Activated naive CD8-positive, alpha-beta T cell treated with anti-CD3 and anti-CD28 coated beads, Interleukin-2, amount 50 U/mL, for 24 hours (primary cell): ENCODE results near the gene MRPS10.
"Not testable (repeated sequence)": the region's sequence is repeated elsewhere in the genome, so short reads cannot be mapped to it uniquely, and the experiment has no call there.

Experiments used
- ATAC-seq: fragments of 150-1000 bp; cut with Tn5 transposase; one replicate; pipeline ENCODE4 v1.10.0; 2021
- DNase-seq: peaks from one replicate; pipeline ENCODE4 v3.0.0; 2021
- H3K27ac Mint-ChIP-seq: one replicate; pipeline ENCODE4 v1.8.0; 2021; ENCODE audit warnings: mild to moderate bottlenecking, mixed read lengths
- H3K27me3 Mint-ChIP-seq: one replicate; pipeline ENCODE4 v1.8.0; 2021; ENCODE audit warnings: mixed read lengths
- H3K36me3 Mint-ChIP-seq: one replicate; pipeline ENCODE4 v1.8.0; 2021; ENCODE audit warnings: low read depth, mixed read lengths
- H3K4me1 Mint-ChIP-seq: one replicate; pipeline ENCODE4 v1.8.0; 2021; ENCODE audit warnings: mixed read lengths
- H3K4me3 Mint-ChIP-seq: one replicate; pipeline ENCODE4 v1.8.0; 2021; ENCODE audit warnings: mild to moderate bottlenecking, moderate library complexity, mixed read lengths
- H3K9me3 Mint-ChIP-seq: one replicate; pipeline ENCODE4 v1.8.0; 2021; ENCODE audit warnings: mixed read lengths

Gene MRPS10

DNA sequence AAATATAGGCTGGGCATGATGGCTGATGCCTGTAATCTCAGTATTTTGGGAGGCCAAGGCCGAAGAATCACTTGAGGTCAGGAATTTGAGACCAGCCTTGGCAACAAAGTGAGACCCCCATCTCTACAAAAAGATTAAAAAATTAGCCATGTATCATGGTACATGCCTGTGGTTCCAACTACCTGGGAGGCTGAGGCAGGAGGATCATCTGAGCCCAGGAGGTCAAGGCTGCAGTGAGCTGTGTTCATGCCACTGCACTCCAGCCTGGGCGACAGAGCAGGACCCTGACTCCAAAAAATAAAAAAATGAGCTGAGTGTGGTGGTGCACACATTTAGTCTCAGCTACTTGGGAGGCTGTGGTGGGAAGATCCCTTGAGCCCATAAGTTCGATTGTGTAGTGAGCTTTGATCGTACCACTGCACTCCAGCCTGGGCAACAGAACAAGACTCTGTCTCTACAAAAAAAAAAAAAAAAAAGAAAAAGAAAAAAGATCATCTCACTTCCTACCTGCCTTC, 12.8 kb downstream of the MRPS10 start:
- no peak overlapping the region for H3K4me3 Mint-ChIP-seq
- no peaks in the 10 kb centered on the region for H3K9me3 Mint-ChIP-seq
- no peak overlapping the region for H3K27ac Mint-ChIP-seq
- peaks cover 32% of the 10 kb centered on the region for H3K36me3 Mint-ChIP-seq
- H3K4me1 Mint-ChIP-seq = peaks cover 7% of the 10 kb centered on the region
- DNase-seq = no peak
- H3K27me3 Mint-ChIP-seq = no peaks in the 10 kb centered on the region
- no peak for ATAC-seq

GRCh38 chr6:42203183-42203582, 14.5 kb downstream of the MRPS10 start:
- ATAC-seq = no peak
- H3K27me3 Mint-ChIP-seq = no peaks in the 10 kb centered on the region
- no peaks in the 10 kb centered on the region for H3K9me3 Mint-ChIP-seq
- peaks cover 21% of the 10 kb centered on the region for H3K36me3 Mint-ChIP-seq
- no peak overlapping the region for H3K4me3 Mint-ChIP-seq
- no peak for DNase-seq
- peaks cover 5% of the 10 kb centered on the region for H3K4me1 Mint-ChIP-seq
- no peak overlapping the region for H3K27ac Mint-ChIP-seq

DNA sequence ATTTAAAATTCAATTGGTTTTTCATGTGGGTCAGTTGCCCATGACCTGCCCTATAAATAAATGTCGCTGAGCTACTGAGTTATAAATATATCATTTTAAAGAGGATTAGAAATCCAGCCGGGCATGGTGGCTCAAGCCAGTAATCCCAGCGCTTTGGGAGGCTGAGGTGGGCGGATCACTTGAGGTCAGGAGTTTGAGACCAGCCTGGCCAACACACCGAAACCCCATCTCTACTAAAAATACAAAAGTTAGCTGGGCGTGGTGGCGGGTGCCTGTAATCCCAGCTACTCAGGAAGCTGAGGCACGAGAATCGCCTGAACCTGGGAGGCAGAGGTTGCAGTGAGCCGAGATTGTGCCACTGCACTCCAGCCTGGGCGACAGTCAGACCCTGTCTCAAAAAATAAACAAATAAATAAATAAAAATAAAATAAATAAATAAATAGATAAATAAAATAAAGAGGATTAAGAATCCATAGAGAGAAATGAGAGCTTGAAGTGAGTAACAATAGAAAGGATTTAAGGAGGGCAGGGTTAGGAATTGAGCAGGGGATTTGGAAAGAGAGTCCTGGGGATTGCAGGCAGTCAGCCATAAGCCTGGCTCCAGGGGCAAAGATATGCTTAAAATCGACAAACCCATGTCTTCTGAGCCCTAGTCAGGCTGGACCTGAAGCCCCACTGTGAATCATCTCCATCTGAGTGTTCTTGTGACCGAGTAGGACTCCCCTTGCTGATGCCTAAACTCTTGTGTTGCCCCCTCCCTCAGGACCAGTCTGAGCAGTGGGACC, 15.3 kb downstream of the MRPS10 start:
- not testable (repeated sequence) for H3K27me3 Mint-ChIP-seq, DNase-seq, ATAC-seq, H3K4me3 Mint-ChIP-seq, H3K27ac Mint-ChIP-seq, H3K4me1 Mint-ChIP-seq, H3K9me3 Mint-ChIP-seq
- H3K36me3 Mint-ChIP-seq = peaks cover 14% of the 10 kb centered on the region

GRCh38 chr6:42201382-42201781, 16.3 kb downstream of the MRPS10 start:
- Mint-ChIP-seq H3K27ac (no peak overlapping the region), H3K9me3 (no peaks in the 10 kb centered on the region), H3K36me3 (peaks cover 14% of the 10 kb centered on the region), H3K4me3 (no peak overlapping the region), H3K27me3 (no peaks in the 10 kb centered on the region), H3K4me1 (peaks cover 2% of the 10 kb centered on the region)
- ATAC-seq = no peak
- DNase-seq = no peak

DNA sequence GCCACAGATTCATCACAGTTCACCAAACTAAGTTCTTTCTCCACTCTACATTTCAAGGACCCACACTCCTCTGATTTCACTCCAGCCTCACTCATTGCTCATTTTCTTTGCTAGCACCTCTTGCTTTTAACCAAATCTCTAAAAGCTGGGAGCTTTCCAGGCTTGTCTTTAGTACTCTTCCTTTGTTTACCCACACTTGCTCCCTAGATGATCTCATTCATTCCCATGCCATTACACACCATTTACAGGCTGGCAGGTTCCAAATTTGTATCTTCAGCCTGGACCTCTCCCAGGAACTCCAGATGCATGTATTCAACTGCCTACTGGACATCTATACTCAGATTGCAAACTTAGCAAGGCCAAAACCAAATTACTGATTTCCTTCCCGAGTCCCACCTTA, 17.6 kb downstream of the MRPS10 start:
- peaks cover 14% of the 10 kb centered on the region for H3K36me3 Mint-ChIP-seq
- no peak for DNase-seq
- no peak overlapping the region for H3K27ac Mint-ChIP-seq
- no peaks in the 10 kb centered on the region for H3K27me3 Mint-ChIP-seq
- no peaks in the 10 kb centered on the region for H3K9me3 Mint-ChIP-seq
- ATAC-seq = no peak
- peaks cover 2% of the 10 kb centered on the region for H3K4me1 Mint-ChIP-seq
- H3K4me3 Mint-ChIP-seq = no peak overlapping the region

DNA sequence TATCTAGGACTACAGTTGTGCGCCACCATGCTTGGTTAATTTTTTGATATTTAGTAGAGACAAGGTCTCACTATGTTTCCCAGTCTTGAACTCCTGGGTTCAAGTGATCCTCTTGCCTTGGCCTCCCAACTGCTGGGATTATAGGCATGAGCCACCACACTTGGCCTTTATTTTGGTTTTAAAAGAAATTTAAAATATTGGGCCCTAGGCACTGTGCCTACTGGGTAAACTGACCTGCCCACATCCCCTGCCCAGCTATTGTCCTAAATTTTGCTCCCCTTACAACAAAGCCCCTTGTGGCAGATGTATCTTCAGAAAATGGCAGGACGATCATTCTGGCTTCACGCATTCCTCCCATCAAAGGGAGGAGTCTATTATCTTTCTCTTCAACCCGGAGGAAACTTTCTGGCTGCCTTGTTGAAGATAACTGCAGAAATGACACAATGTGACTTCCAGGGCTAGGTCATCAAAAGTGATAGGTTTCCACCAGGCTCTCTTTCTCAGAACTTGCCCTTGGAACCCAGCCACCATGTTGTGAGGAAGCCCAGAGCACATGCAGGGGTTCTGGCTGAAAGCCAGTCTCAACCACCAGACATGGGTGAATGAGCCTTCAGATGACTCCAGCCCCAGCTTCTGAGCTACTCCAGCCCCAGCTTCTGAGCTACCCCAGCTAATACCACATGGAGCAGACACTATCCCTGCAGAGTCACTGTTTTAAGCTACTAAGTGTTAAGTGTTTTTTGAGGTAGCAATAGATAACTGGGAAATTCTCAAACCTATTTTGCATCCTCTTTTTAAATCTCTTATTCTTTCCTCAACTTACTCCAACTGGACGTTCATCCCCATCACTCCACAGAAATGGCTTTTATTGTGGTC, 18.3 kb downstream of the MRPS10 start:
- no peaks in the 10 kb centered on the region for H3K9me3 Mint-ChIP-seq
- no peaks in the 10 kb centered on the region for H3K27me3 Mint-ChIP-seq
- peaks cover 2% of the 10 kb centered on the region for H3K4me1 Mint-ChIP-seq
- no peak for ATAC-seq
- peak overlapping the region; percentile 4 for H3K27ac Mint-ChIP-seq
- no peak for DNase-seq
- no peak overlapping the region for H3K4me3 Mint-ChIP-seq
- H3K36me3 Mint-ChIP-seq = peaks cover 11% of the 10 kb centered on the region

DNA sequence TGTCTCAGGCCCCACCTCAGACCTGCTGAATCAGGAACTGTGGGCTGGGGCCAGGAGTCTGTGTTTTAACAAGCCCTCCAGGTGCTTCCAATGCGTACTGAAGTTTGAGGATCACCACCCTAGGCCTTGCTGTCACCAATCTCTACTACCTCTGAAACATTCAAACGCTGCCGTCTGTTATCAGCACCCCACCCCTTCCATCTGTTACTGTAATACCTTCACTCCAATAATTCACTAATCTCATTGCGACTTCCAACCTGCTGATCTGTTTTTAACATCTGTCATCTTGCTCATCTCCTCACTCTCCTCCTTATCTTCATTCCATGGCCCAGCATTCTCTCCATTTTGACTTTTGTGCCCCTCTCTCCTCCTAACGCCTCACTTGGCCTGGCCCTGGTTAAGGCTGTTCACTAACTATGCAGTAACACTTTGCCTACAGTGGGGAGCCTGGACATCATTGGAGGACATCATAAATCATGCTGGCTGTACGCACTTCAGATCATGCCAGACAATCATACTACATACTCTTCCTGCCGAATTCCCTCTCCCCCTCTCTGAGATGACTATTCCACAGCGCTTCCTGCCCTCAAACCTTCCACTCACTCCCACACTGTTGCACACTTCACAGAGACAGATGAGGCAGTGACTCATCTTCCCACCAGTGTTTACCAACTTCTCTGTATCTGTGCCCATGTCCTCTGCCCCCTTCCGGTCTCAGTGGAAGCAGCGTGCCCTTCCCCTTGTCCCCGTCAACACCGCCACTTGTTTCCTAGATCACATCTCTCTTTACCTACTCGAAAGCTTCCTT, 19.9 kb downstream of the MRPS10 start:
- Mint-ChIP-seq H3K4me1 (peaks cover 2% of the 10 kb centered on the region), H3K27ac (no peak overlapping the region), H3K27me3 (no peaks in the 10 kb centered on the region), H3K4me3 (no peak overlapping the region), H3K36me3 (peaks cover 11% of the 10 kb centered on the region), H3K9me3 (no peaks in the 10 kb centered on the region)
- peak; percentile 84 for ATAC-seq
- DNase-seq = no peak

DNA sequence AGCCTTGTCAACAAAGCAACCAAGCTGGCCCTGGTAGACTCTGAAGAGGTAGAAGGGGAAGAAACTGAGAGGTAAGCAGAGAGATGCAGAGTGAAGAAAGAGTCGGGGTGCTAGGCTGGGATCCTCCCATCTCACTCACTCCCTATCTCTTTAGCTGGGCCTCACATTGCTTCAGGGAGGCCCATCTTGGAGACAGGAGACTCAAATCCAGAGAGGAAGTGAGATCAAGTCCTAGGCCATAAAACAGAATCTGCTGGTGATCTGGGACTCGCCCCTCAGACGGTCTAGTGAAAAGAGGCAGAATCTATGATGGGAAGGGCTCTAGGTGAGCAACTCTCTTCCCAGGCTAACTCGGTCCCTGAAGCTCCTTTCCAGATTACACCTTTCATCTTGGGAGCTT, 22.2 kb downstream of the MRPS10 start:
- peaks cover 2% of the 10 kb centered on the region for H3K4me1 Mint-ChIP-seq
- H3K4me3 Mint-ChIP-seq = no peak overlapping the region
- DNase-seq (no peak), ATAC-seq (no peak)
- no peaks in the 10 kb centered on the region for H3K9me3 Mint-ChIP-seq
- H3K27ac Mint-ChIP-seq = no peak overlapping the region
- H3K27me3 Mint-ChIP-seq = no peaks in the 10 kb centered on the region
- peaks cover 8% of the 10 kb centered on the region for H3K36me3 Mint-ChIP-seq

GRCh38 chr6:42194056-42194455, 23.6 kb downstream of the MRPS10 start:
- Mint-ChIP-seq H3K27ac (no peak overlapping the region), H3K36me3 (no peaks in the 10 kb centered on the region), H3K9me3 (no peaks in the 10 kb centered on the region), H3K4me1 (no peaks in the 10 kb centered on the region), H3K27me3 (no peaks in the 10 kb centered on the region), H3K4me3 (no peak overlapping the region)
- ATAC-seq (no peak), DNase-seq (no peak)

- Mint-ChIP-seq H3K4me3 (no peak overlapping the region), H3K27me3 (no peaks in the 10 kb centered on the region), H3K4me1 (no peaks in the 10 kb centered on the region), H3K27ac (no peak overlapping the region), H3K36me3 (no peaks in the 10 kb centered on the region), H3K9me3 (no peaks in the 10 kb centered on the region)
- no peak for DNase-seq
- ATAC-seq = no peak
Observed at GRCh38 chr6:42193491-42193894, 24.2 kb downstream of the MRPS10 start.

DNA sequence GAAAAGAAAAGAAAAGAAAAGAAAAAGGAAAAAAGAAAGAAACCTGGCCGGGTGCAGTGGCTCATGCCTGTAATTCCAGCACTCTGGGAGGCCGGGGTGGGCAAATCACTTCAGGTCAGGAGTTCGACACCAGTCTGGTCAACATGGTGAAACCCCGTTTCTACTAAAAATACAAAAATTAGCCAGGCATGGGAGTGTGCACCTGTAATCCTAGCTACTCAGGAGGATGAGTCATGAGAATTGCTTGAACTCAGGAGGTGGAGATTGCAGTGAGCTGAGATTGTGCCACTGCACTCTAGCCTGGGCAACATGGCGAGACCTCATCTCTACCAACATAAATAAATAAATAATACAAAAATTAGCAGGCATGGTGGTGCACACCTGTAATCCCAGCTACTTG, 25.3 kb downstream of the MRPS10 start:
- not testable (repeated sequence) for H3K27me3 Mint-ChIP-seq, DNase-seq, ATAC-seq, H3K36me3 Mint-ChIP-seq, H3K4me1 Mint-ChIP-seq, H3K9me3 Mint-ChIP-seq, H3K27ac Mint-ChIP-seq, H3K4me3 Mint-ChIP-seq

- DNase-seq (no peak), ATAC-seq (no peak)
- H3K27ac Mint-ChIP-seq = no peak overlapping the region
- H3K27me3 Mint-ChIP-seq = no peaks in the 10 kb centered on the region
- H3K4me1 Mint-ChIP-seq = no peaks in the 10 kb centered on the region
- no peak overlapping the region for H3K4me3 Mint-ChIP-seq
- no peaks in the 10 kb centered on the region for H3K36me3 Mint-ChIP-seq
- H3K9me3 Mint-ChIP-seq = no peaks in the 10 kb centered on the region
Observed at GRCh38 chr6:42190554-42191183, 27.0 kb downstream of the MRPS10 start.

DNA sequence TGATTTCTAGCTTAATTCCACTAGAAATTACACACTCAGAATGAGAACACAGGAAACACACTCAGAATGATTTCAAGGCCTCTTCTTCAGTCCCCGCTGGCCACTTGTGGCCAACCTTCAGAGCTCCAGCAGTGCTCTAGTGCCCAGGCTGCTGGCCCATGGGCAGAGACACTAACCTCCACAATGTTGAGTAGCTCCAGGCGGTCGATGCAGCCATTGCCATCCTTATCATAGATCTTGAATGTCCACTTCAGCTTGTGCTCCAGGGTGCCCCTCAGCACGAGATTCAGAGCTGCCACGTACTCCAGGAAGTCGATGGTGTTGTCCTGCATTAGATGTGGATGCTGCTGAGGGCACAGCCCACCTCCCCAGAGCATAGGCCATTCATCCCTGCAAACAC, 29.3 kb downstream of the MRPS10 start:
- Mint-ChIP-seq H3K4me3 (no peak overlapping the region), H3K4me1 (no peaks in the 10 kb centered on the region), H3K27me3 (no peaks in the 10 kb centered on the region), H3K9me3 (no peaks in the 10 kb centered on the region), H3K36me3 (no peaks in the 10 kb centered on the region), H3K27ac (no peak overlapping the region)
- no peak for ATAC-seq
- no peak for DNase-seq

DNA sequence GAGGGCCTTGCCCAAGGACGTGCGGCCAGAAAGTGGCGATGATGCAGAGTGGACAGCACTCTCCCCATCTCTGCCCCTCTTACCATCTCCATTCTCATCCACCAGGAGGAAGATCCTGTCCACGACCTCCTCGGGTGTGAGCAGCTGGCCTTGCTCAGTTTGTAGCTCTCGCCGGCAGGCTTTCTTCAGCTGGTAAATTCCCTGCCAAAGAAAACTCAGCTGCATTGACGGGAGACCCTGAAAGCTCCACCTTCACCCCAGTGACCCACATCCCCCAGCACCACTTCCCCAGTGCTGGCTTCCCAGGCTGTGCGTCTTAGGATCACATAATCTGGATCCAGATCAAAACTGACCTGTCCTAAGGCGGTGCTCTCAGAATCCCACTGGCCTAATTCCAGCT, 32.1 kb downstream of the MRPS10 start:
- Mint-ChIP-seq H3K4me3 (no peak overlapping the region), H3K9me3 (no peaks in the 10 kb centered on the region), H3K36me3 (no peaks in the 10 kb centered on the region), H3K4me1 (no peaks in the 10 kb centered on the region), H3K27ac (no peak overlapping the region), H3K27me3 (no peaks in the 10 kb centered on the region)
- DNase-seq (no peak), ATAC-seq (no peak)
